Measurements from ENCODE around the gene DUSP15.

Gene DUSP15

DNA sequence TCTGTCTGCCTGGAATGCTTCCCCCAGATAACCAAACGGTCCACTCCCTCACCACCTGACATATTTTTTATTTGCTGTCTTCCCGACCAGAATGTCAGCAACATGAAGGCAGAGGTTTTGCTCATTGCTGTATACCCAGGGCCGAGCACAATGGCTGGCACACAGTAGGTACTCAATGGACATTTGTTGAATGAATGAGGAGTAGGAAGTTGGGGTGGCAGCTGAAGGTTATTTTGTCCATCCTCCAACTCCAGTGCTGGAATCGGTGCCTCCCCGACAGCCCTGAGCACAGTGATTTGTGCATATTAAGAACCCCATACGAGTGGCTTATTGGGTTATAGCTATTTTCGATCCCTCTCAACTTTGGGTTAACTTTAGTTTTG, 10.3 kb downstream of the DUSP15 start:
- no peak overlapping the region for H3K4me3 ChIP-seq (ENCODE audit: low read depth in 1 of 2, low read length in 2 of 2)
- H3K27me3 ChIP-seq (ENCODE audit: control insufficient read depth in 1 of 2, insufficient read depth in 2 of 2, low read length in 2 of 2) = peaks cover 5 to 20% of the 10 kb centered on the region in 2 donors

GRCh38 chr20:31859266-31859997, 10.9 kb downstream of the DUSP15 start:
- Histone ChIP-seq H3K9ac (ENCODE audit: low read depth in 1 of 2, low read length in 2 of 2) (no peak overlapping the region), H3K9me3 (ENCODE audit: control insufficient read depth in 1 of 2, low read length in 2 of 2) (no peaks in the 10 kb centered on the region), H3K4me1 (ENCODE audit: control insufficient read depth in 1 of 2, insufficient read depth in 2 of 2, low read length in 2 of 2) (peaks cover 9 to 19% of the 10 kb centered on the region in 2 donors), H3K27me3 (ENCODE audit: control insufficient read depth in 1 of 2, insufficient read depth in 2 of 2, low read length in 2 of 2) (peaks cover 5 to 20% of the 10 kb centered on the region in 2 donors), H3K36me3 (ENCODE audit: control insufficient read depth in 1 of 2, insufficient read depth in 2 of 2, low read length in 2 of 2) (no peaks in the 10 kb centered on the region), H3K27ac (ENCODE audit: low read depth, low read length) (no peak overlapping the region), H3K4me3 (ENCODE audit: low read depth in 1 of 2, low read length in 2 of 2) (no peak overlapping the region)

More for the DNA sequence above, 10.3 kb downstream of the DUSP15 start:
- H3K27ac ChIP-seq (ENCODE audit: low read depth, low read length) = no peak overlapping the region
- no peaks in the 10 kb centered on the region for H3K36me3 ChIP-seq (ENCODE audit: control insufficient read depth in 1 of 2, insufficient read depth in 2 of 2, low read length in 2 of 2)
- no peaks in the 10 kb centered on the region for H3K9me3 ChIP-seq (ENCODE audit: control insufficient read depth in 1 of 2, low read length in 2 of 2)
- peaks cover 9 to 19% of the 10 kb centered on the region in 2 donors for H3K4me1 ChIP-seq (ENCODE audit: control insufficient read depth in 1 of 2, insufficient read depth in 2 of 2, low read length in 2 of 2)
- H3K9ac ChIP-seq (ENCODE audit: low read depth in 1 of 2, low read length in 2 of 2) = no peak overlapping the region

GRCh38 chr20:31858760-31859083, 11.6 kb downstream of the DUSP15 start:
- peaks cover 9 to 19% of the 10 kb centered on the region in 2 donors for H3K4me1 ChIP-seq (ENCODE audit: control insufficient read depth in 1 of 2, insufficient read depth in 2 of 2, low read length in 2 of 2)
- H3K4me3 ChIP-seq (ENCODE audit: low read depth in 1 of 2, low read length in 2 of 2) = no peak overlapping the region
- H3K27ac ChIP-seq (ENCODE audit: low read depth, low read length) = no peak overlapping the region
- H3K27me3 ChIP-seq (ENCODE audit: control insufficient read depth in 1 of 2, insufficient read depth in 2 of 2, low read length in 2 of 2) = peaks cover 5 to 26% of the 10 kb centered on the region in 2 donors
- H3K9ac ChIP-seq (ENCODE audit: low read depth in 1 of 2, low read length in 2 of 2) = no peak overlapping the region
- no peaks in the 10 kb centered on the region for H3K9me3 ChIP-seq (ENCODE audit: control insufficient read depth in 1 of 2, low read length in 2 of 2)
- no peaks in the 10 kb centered on the region for H3K36me3 ChIP-seq (ENCODE audit: control insufficient read depth in 1 of 2, insufficient read depth in 2 of 2, low read length in 2 of 2)

DNA sequence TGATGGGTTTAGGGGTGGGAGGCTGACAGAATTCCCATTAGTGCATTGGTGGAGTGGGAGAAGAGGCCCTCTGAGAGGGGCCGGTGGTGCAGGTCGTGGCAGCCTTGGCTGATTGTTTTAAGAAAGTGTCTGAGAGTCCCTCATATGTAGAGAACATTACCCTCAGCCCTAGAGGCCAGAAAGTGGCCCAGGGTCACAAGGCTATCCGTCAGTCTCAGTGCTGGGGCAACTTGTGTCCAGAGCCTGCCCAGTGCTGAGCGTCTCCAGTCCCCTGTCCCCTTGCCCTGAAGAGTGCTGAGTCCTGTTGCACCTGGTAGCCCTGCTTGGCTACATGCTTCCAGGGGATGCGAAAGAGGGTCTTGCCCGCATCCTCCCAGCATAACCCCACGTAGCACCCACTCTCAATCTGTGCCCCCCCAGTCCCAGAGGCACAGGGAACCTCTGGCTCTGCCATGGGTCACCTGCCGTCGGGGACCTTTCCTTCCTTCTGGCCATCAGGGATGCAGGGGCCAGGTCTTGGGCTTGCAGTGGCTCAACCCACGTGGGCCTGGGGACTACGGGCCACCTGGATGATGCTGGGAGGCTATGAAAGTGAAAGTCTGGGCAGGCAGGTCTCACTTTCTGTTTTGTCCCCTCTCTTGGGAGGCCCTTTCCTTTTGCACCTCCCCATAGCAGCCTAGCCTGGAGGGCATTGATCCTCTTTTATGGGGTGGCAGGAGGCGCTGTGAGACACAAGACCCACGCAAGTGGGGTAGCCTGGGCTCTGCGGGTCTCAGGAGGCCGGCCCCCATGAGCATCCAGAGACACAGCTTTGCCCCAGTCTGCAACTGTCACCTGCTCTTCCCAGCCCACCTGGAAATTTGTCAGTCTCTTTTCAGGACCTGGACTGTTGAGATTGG, 12.2 kb downstream of the DUSP15 start:
- H3K4me3 ChIP-seq (ENCODE audit: low read depth in 1 of 2, low read length in 2 of 2) = no peak overlapping the region
- H3K4me1 ChIP-seq (ENCODE audit: control insufficient read depth in 1 of 2, insufficient read depth in 2 of 2, low read length in 2 of 2) = peaks cover 9 to 19% of the 10 kb centered on the region in 2 donors
- no peak overlapping the region for H3K9ac ChIP-seq (ENCODE audit: low read depth in 1 of 2, low read length in 2 of 2)
- H3K36me3 ChIP-seq (ENCODE audit: control insufficient read depth in 1 of 2, insufficient read depth in 2 of 2, low read length in 2 of 2) = no peaks in the 10 kb centered on the region
- H3K27ac ChIP-seq (ENCODE audit: low read depth, low read length) = no peak overlapping the region
- H3K9me3 ChIP-seq (ENCODE audit: control insufficient read depth in 1 of 2, low read length in 2 of 2) = no peaks in the 10 kb centered on the region
- peaks cover 5 to 28% of the 10 kb centered on the region in 2 donors for H3K27me3 ChIP-seq (ENCODE audit: control insufficient read depth in 1 of 2, insufficient read depth in 2 of 2, low read length in 2 of 2)

DNA sequence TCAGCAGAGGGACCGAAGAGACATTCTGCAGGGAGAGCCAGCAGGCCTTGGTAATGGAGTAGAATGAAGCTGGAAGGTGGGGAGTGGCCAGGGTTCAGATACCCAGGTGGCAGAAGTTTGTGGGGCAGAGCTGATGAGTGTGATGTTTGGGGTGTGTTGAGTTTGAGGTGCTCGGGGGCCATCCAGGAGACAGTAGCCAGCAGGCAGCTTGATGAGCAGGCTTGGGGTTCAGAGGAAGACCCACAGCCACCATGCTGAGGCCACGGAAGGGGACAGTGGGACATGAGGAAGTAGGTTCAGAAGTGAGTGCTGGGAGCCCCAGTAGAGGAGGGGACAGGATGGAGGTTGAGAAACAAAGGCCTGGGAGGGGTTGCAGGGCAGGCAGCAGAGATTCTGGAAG, 13.8 kb downstream of the DUSP15 start:
- H3K4me1 ChIP-seq (ENCODE audit: control insufficient read depth in 1 of 2, insufficient read depth in 2 of 2, low read length in 2 of 2) = peaks cover 9 to 16% of the 10 kb centered on the region in 2 donors
- H3K9me3 ChIP-seq (ENCODE audit: control insufficient read depth in 1 of 2, low read length in 2 of 2) = no peaks in the 10 kb centered on the region
- no peaks in the 10 kb centered on the region for H3K36me3 ChIP-seq (ENCODE audit: control insufficient read depth in 1 of 2, insufficient read depth in 2 of 2, low read length in 2 of 2)
- peaks cover 5 to 28% of the 10 kb centered on the region in 2 donors for H3K27me3 ChIP-seq (ENCODE audit: control insufficient read depth in 1 of 2, insufficient read depth in 2 of 2, low read length in 2 of 2)
- no peak overlapping the region for H3K27ac ChIP-seq (ENCODE audit: low read depth, low read length)
- no peak overlapping the region for H3K4me3 ChIP-seq (ENCODE audit: low read depth in 1 of 2, low read length in 2 of 2)
- H3K9ac ChIP-seq (ENCODE audit: low read depth in 1 of 2, low read length in 2 of 2) = no peak overlapping the region

- peaks cover 8 to 25% of the 10 kb centered on the region in 2 donors for H3K27me3 ChIP-seq (ENCODE audit: control insufficient read depth in 1 of 2, insufficient read depth in 2 of 2, low read length in 2 of 2)
- no peak overlapping the region for H3K9ac ChIP-seq (ENCODE audit: low read depth in 1 of 2, low read length in 2 of 2)
- H3K9me3 ChIP-seq (ENCODE audit: control insufficient read depth in 1 of 2, low read length in 2 of 2) = no peaks in the 10 kb centered on the region
- no peak overlapping the region for H3K4me3 ChIP-seq (ENCODE audit: low read depth in 1 of 2, low read length in 2 of 2)
- no peaks in the 10 kb centered on the region for H3K36me3 ChIP-seq (ENCODE audit: control insufficient read depth in 1 of 2, insufficient read depth in 2 of 2, low read length in 2 of 2)
- H3K4me1 ChIP-seq (ENCODE audit: control insufficient read depth in 1 of 2, insufficient read depth in 2 of 2, low read length in 2 of 2) = peaks cover 0 to 2% of the 10 kb centered on the region in 2 donors
- no peak overlapping the region for H3K27ac ChIP-seq (ENCODE audit: low read depth, low read length)
Observed at GRCh38 chr20:31853481-31853880, 16.8 kb downstream of the DUSP15 start.

DNA sequence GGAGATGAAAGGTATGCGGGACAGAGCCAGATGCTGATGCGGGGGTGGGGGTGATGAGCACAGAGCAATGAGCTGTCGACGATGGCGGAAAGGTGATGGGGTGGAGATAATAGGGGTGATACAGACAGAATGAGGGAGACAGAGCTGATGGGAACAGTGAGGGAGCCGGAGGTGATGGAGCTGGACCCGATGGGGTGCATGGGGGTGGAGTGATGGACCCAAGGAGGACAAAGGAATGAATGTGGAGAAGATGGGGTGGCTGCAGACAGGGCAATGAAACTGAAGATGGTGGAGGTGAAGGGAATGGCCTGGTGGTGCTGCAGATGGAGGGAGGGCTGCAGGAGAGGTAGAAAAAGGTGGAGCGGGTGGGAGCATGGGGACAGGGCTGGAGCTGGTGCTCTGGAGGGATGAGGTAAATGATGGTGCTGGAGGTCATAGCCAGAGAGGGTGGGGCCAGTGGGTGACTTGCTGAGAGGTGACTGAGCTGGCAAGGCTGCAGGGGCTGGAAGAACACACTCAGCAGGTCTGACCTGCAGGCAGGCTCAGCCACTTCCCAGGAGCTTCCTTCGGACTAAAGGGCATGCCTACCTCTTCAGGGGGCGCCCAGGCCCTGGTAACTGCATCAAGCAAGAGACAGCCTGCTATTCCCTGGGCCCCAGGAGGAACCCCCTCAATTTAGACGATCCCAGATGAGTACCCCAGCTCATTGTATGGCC, 18.9 kb downstream of the DUSP15 start:
- Histone ChIP-seq H3K36me3 (ENCODE audit: control insufficient read depth in 1 of 2, insufficient read depth in 2 of 2, low read length in 2 of 2) (no peaks in the 10 kb centered on the region), H3K27ac (ENCODE audit: low read depth, low read length) (no peak overlapping the region), H3K27me3 (ENCODE audit: control insufficient read depth in 1 of 2, insufficient read depth in 2 of 2, low read length in 2 of 2) (peaks cover 8 to 23% of the 10 kb centered on the region in 2 donors), H3K4me3 (ENCODE audit: low read depth in 1 of 2, low read length in 2 of 2) (no peak overlapping the region), H3K4me1 (ENCODE audit: control insufficient read depth in 1 of 2, insufficient read depth in 2 of 2, low read length in 2 of 2) (no peaks in the 10 kb centered on the region), H3K9me3 (ENCODE audit: control insufficient read depth in 1 of 2, low read length in 2 of 2) (no peaks in the 10 kb centered on the region), H3K9ac (ENCODE audit: low read depth in 1 of 2, low read length in 2 of 2) (no peak overlapping the region)

- no peaks in the 10 kb centered on the region for H3K9me3 ChIP-seq (ENCODE audit: control insufficient read depth in 1 of 2, low read length in 2 of 2)
- H3K4me1 ChIP-seq (ENCODE audit: control insufficient read depth in 1 of 2, insufficient read depth in 2 of 2, low read length in 2 of 2) = peaks cover 0 to 3% of the 10 kb centered on the region in 2 donors
- peaks cover 8 to 18% of the 10 kb centered on the region in 2 donors for H3K27me3 ChIP-seq (ENCODE audit: control insufficient read depth in 1 of 2, insufficient read depth in 2 of 2, low read length in 2 of 2)
- no peak overlapping the region for H3K9ac ChIP-seq (ENCODE audit: low read depth in 1 of 2, low read length in 2 of 2)
- H3K27ac ChIP-seq (ENCODE audit: low read depth, low read length) = no peak overlapping the region
- H3K4me3 ChIP-seq (ENCODE audit: low read depth in 1 of 2, low read length in 2 of 2) = no peak overlapping the region
- H3K36me3 ChIP-seq (ENCODE audit: control insufficient read depth in 1 of 2, insufficient read depth in 2 of 2, low read length in 2 of 2) = no peaks in the 10 kb centered on the region
Observed at GRCh38 chr20:31849306-31849930, 20.9 kb downstream of the DUSP15 start.

- Histone ChIP-seq H3K9me3 (ENCODE audit: control insufficient read depth in 1 of 2, low read length in 2 of 2) (no peaks in the 10 kb centered on the region), H3K27me3 (ENCODE audit: control insufficient read depth in 1 of 2, insufficient read depth in 2 of 2, low read length in 2 of 2) (peaks cover 8 to 10% of the 10 kb centered on the region in 2 donors), H3K4me1 (ENCODE audit: control insufficient read depth in 1 of 2, insufficient read depth in 2 of 2, low read length in 2 of 2) (peaks cover 0 to 3% of the 10 kb centered on the region in 2 donors), H3K4me3 (ENCODE audit: low read depth in 1 of 2, low read length in 2 of 2) (no peak overlapping the region), H3K9ac (ENCODE audit: low read depth in 1 of 2, low read length in 2 of 2) (no peak overlapping the region), H3K36me3 (ENCODE audit: control insufficient read depth in 1 of 2, insufficient read depth in 2 of 2, low read length in 2 of 2) (no peaks in the 10 kb centered on the region), H3K27ac (ENCODE audit: low read depth, low read length) (no peak overlapping the region)
Observed at GRCh38 chr20:31848088-31848999, 22.0 kb downstream of the DUSP15 start.
